Lower leg skin (tissue), 4 donors: ENCODE results near the gene MB21D2. TPM values are rescaled to one million over a fixed set of nuclear protein-coding genes. Genes with fewer than 3 reads are reported as not detected.
"Not testable (repeated sequence)": the region's sequence is repeated elsewhere in the genome, so short reads cannot be mapped to it uniquely, and the experiment has no call there.

Experiments
- DNase-seq, 2 donors: peaks; one replicate each; pipeline ENCODE4 v3.0.0-alpha.2; 2019; ENCODE audit warnings: low spot score in 2 of 2
- H3K4me3 ChIP-seq: fragments of 200-600 bp; sonication (generic); 2 replicates; pipeline ENCODE4 v1.5.1; 2017; ENCODE audit warnings: mild to moderate bottlenecking, low read depth; ENCODE audit not compliant: poor library complexity, severe bottlenecking
- POLR2A ChIP-seq, 2 donors: fragments of 450-650 bp; IDR thresholded peaks; one replicate each; pipeline ENCODE4 v1.6.1; 2016 to 2017; ENCODE audit warnings: antibody characterized with exemption in 2 of 2, mild to moderate bottlenecking in 1 of 2, moderate library complexity in 1 of 2
- WGBS, 2 donors: methylation state at CpG; one replicate each; pipeline ENCODE4 v1.1.5; 2018; 5-methylcytosine and 5-hydroxymethylcytosine counted together
- intact Hi-C: fragments of 100-400 bp; cut with DNase I; formaldehyde crosslinking; loops from one replicate; pipeline ENCODE4 v1.15.0; 2023; ENCODE audit warnings: low total_unique reads
- total RNA-seq, 4 donors: library from RNA; depleted of rRNA; stranded (reverse); fragments of >200 nt; gene quantifications; one replicate each; pipeline ENCODE4 v1.1.0, GENCODE V29; 2016
- TF ChIP-seq, protein P1 (sequence below), 3 donors: fragments of 450-650 bp; IDR thresholded peaks; one replicate each; pipeline ENCODE4 v1.5.1; 2016; ENCODE audit warnings: antibody characterized with exemption in 3 of 3, mild to moderate bottlenecking in 3 of 3, moderate library complexity in 2 of 3

MB21D2 gene
- total RNA-seq, 4 donors from 2014 or later = 7.9 to 11.8 (median 8.6) TPM

DNA sequence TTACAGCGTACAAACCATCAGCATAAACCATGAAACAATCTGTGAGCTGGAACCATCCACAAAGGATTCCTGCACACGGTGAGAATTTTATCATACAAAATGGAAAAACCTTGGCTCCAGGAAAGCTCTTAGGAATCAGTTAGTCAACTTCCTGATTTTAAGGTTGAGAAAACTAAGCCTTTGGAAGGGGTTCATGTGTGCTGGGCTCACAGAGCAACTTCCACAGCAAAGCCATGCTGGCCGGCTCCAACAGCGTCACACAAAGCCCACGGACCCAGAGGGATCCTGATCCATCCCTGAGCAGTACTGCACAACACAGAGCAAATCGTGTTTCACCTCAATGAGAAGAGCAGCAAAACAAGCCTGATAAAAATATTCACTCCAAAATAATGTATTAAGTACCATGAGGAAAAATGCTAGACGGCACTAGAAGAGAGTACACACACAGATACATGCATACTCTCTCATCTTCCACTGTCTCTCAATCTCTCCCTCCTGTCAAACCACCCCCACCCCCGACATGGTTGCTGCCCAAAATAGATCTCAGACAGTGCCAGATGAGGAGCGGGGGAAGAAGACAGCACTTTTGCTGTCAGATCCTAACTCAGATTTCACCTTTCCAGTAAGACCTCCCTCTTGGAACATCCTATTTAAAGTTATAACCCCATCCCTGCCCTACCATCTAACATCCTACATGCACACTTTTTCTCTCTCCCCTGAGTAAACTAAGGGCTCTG is 58.6 kb downstream of the MB21D2 start:
- 71 to 75% methylated on average over 9 of the region's 9 CpGs for WGBS, 2 donors
- no peak overlapping the region for H3K4me3 ChIP-seq
- no peak for TF ChIP-seq POLR2A (IDR thresholded peaks at IDR 0.05)
- TF ChIP-seq, protein P1, sequence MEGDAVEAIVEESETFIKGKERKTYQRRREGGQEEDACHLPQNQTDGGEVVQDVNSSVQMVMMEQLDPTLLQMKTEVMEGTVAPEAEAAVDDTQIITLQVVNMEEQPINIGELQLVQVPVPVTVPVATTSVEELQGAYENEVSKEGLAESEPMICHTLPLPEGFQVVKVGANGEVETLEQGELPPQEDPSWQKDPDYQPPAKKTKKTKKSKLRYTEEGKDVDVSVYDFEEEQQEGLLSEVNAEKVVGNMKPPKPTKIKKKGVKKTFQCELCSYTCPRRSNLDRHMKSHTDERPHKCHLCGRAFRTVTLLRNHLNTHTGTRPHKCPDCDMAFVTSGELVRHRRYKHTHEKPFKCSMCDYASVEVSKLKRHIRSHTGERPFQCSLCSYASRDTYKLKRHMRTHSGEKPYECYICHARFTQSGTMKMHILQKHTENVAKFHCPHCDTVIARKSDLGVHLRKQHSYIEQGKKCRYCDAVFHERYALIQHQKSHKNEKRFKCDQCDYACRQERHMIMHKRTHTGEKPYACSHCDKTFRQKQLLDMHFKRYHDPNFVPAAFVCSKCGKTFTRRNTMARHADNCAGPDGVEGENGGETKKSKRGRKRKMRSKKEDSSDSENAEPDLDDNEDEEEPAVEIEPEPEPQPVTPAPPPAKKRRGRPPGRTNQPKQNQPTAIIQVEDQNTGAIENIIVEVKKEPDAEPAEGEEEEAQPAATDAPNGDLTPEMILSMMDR (IDR thresholded peaks at IDR 0.05) = no peak
- no peak for DNase-seq
- intact Hi-C loops = no loop called here

DNA sequence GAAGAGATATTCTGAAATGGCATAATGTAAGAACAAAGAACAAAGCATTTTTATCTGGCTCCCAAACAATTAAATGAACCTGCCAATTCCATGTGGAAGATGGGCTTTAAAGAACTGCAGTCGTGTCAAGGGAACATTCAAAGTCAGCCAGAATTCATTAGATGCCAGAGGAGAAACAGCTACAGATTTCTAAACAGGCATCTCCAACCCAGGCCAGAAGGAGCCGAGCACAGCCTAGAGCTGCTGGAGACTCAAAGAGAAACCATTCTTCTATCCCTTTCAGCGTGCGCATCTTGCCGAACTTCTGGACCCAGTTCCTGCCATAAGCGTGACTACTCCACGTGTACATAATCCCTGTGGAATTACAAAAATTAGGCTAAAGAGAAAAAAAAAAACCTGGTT is 60.4 kb downstream of the MB21D2 start:
- intact Hi-C loops = no loop called here
- 54 to 58% methylated on average over 7 of the region's 7 CpGs for WGBS, 2 donors
- TF ChIP-seq POLR2A (IDR thresholded peaks at IDR 0.05) = no peak
- TF ChIP-seq, protein P1 (IDR thresholded peaks at IDR 0.05) = no peak
- no peak for DNase-seq
- H3K4me3 ChIP-seq = no peak overlapping the region

DNA sequence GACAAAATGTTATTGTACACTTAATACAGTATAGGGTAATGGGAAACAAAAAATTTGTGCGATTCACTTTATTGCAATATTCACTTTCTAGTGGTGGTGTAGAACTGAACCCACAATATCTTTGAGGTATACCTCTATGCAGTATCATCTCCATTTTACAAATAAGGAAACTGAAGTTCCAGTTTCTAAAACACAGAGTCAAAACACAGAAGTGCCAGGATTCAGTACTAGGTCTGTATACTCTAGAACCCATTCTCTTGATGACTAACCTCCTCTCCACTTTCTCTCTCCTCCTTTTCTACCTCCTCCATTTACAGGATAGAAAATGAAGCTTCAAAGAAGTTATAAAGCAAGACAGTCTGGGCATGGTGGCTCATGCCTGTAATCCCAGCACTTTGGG is 62.2 kb downstream of the MB21D2 start:
- 92 to 95% methylated on average over 1 of the region's 1 CpG for WGBS, 2 donors
- no peak for TF ChIP-seq POLR2A (IDR thresholded peaks at IDR 0.05)

DNA sequence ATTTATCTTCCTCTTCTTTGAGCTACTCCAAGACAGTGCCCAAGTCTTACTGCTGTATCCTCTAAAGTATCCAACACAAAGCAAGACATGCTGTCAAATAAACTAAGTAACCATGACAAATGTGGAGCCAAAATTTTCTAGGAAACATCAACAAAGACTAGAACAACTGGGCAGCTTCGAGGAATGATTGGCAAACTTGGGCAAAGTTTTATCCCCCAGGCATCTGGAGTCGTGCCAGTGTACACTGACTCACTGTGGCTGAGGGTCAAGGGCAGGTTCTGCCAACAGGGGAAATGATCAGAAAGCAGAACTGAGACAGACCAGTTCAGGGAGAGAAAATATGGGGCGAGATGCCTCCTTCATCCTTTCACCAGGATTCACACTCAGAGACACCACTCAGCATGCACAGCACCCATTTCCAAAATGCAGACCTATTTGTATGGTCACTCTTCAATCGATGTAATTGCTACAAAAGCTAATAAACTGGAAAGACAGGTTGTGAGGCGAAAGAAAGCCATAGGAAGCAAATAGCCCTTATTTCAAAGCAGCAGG is 65.8 kb downstream of the MB21D2 start:
- WGBS, 2 donors = 21 to 25% methylated on average over 5 of the region's 5 CpGs
- TF ChIP-seq POLR2A (IDR thresholded peaks at IDR 0.05) = no peak
- TF ChIP-seq, protein P1 (IDR thresholded peaks at IDR 0.05) = peak in 1 of 3 donors; percentile 91
- peak; percentile 58 to 91 for DNase-seq
- H3K4me3 ChIP-seq = no peak overlapping the region
- intact Hi-C loops = no loop called here

More for the DNA sequence above, 62.2 kb downstream of the MB21D2 start:
- no peak for DNase-seq
- H3K4me3 ChIP-seq = no peak overlapping the region
- intact Hi-C loops = no loop called here

DNA sequence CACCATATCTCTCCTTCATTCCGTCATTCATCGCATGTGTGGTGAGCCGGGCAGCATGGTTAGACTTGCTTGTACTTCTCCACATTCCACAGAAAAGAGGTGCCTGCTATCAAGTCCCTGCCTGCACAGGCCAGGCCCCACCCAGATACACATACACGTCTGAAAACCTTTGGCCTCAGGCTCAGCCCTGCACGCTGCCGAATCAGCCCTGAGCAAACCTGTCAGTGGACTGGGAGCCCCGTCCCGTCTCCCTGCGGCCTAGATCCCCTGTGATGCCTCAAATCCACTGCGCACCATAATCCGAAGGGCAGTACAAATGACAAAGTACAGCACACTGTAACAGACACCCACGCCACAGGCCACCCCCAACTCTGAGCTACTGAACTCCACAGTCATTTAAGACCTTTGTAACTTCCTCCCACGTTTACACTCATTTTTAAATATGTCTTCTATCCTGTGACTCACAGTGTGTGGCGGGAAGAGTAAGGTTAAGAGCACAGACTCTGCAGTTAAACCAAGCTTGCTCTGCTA is 67.1 kb downstream of the MB21D2 start:
- intact Hi-C loops = no loop called here
- peak in 1 of 2 donors; percentile 25 for DNase-seq
- no peak overlapping the region for H3K4me3 ChIP-seq
- TF ChIP-seq, protein P1 (IDR thresholded peaks at IDR 0.05) = no peak
- no peak for TF ChIP-seq POLR2A (IDR thresholded peaks at IDR 0.05)
- 64 to 71% methylated on average over 14 of the region's 14 CpGs for WGBS, 2 donors

DNA sequence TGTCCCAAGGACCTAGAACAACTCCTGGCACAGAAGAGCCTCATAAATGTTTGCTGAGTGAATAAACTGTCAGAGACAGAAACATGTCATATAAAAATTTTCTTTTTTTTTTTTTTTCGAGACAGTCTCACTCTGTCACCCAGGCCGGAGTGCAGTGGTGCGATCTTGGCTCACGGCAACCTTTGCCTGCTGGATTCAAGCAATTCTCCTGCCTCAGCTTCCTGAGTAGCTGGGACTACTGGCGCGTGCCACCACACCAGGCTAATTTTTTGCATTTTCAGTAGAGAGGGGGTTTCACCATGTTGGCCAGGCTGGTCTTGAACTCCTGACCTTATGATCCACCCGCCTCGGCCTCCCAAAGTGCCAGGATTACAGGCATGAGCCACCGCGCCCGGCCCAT is 67.8 kb downstream of the MB21D2 start:
- WGBS, 2 donors = 66 to 68% methylated on average over 11 of the region's 11 CpGs
- H3K4me3 ChIP-seq, DNase-seq, intact Hi-C loops: not testable (repeated sequence)
